Measurements from ENCODE around the gene CRAT. TPM values are rescaled to one million over a fixed set of nuclear protein-coding genes. Genes with fewer than 3 reads are reported as not detected.

CRAT gene
- total RNA-seq, 1 experiment from 2014 or later, result 16.1 TPM

DNA sequence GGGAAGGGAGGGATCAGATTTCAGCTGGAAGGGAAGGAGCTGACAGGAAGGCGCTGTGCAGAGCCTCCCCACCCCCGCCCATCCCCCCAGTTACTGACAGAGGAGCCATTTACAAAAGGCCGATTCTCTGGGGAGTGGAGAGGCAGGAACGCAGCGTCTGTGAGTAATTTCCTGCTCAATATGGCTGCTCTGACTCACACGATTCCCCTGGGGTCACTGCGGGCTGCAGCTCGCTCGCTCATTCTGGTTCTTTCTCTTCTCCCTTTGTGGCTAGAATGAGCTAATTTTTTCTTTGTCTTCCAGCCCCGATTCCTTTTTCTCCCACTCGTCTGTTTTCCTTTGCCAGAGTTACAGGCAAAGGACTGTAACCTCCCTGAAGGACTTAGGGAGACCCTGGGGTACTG lies 29.4 kb upstream of the CRAT start:
- no peaks in the 10 kb centered on the region for H3K9me3 ChIP-seq (ENCODE audit: low read length)
- POLR2A ChIA-PET (ENCODE audit: unreplicated experiment), result interaction anchor here (0.5 to 1.0 kb wide), 5 partner anchors 38 to 458 kb away, joined by 3 to 9 read pairs (median 5); partner anchors contain the start of gene ENDOG
- TSS peak; percentile 92 for BruUV-seq (replicated peaks)
- H3K27ac ChIP-seq (ENCODE audit: low read length), result peak overlapping the region; percentile 100
- peaks cover 5% of the 10 kb centered on the region for H3F3A ChIP-seq (ENCODE audit: low read length, unreplicated experiment)
- H3K4me1 ChIP-seq (ENCODE audit: insufficient read depth, low read length), result peaks cover 30% of the 10 kb centered on the region
- ATAC-seq (peak; percentile 74), DNase-seq (peak; percentile 95)
- H3K9ac ChIP-seq (ENCODE audit: low read length), result peak overlapping the region; percentile 99
- H3K4me3 ChIP-seq (ENCODE audit: low read length), result peak overlapping the region; percentile 60
- peak overlapping the region; percentile 91 for H3K4me2 ChIP-seq (ENCODE audit: low read length)
- TF ChIP-seq EZH2 (IDR thresholded peaks at IDR 0.05; ENCODE audit: low read length, unreplicated experiment), result no peak
- TF ChIP-seq CTCF (conservative IDR thresholded peaks at IDR 0.05; ENCODE audit: low read depth, low read length), result no peak
- TF ChIP-seq EZH2phosphoT487 (IDR thresholded peaks at IDR 0.05; ENCODE audit: borderline replicate concordance, low read length), result no peak
- no peaks in the 10 kb centered on the region for H3K27me3 ChIP-seq (ENCODE audit: low read length)
- no peaks in the 10 kb centered on the region for H4K20me1 ChIP-seq (ENCODE audit: low read length)
- peaks cover 12% of the 10 kb centered on the region; the same call in 1 of the 2 replicates for H3K36me3 ChIP-seq (ENCODE audit: low read depth, low read length)
- intact Hi-C loops (cut with micrococcal nuclease), result loop anchor here (2.0 to 10.0 kb wide), 3 partner anchors 35 to 472 kb away; no protein-coding TSS in a partner anchor
- CTCF ChIA-PET, result interaction anchor here (0.5 to 1.5 kb wide), 7 partner anchors 8 to 468 kb away, joined by 3 to 9 read pairs (median 3); no protein-coding TSS in a partner anchor
- H3K9me2 ChIP-seq (replicated peaks; ENCODE audit: low read length), result no peaks in the 10 kb centered on the region
- 0 out of 2 replicates have a peak overlapping the region, but pooled peaks have one; percentile 56 for H2AFZ ChIP-seq (ENCODE audit: low read length)
- peaks cover 14% of the 10 kb centered on the region for H3K79me2 ChIP-seq (ENCODE audit: low read length)

GRCh38 chr9:129139233-129139992 lies 28.8 kb upstream of the CRAT start:
- Histone ChIP-seq H3K4me2 (ENCODE audit: low read length) (peak overlapping the region; percentile 91), H3K36me3 (ENCODE audit: low read depth, low read length) (peaks cover 12% of the 10 kb centered on the region; the same call in 1 of the 2 replicates), H3F3A (ENCODE audit: low read length, unreplicated experiment) (peaks cover 5% of the 10 kb centered on the region), H3K27ac (ENCODE audit: low read length) (peak overlapping the region; percentile 100), H3K79me2 (ENCODE audit: low read length) (peaks cover 14% of the 10 kb centered on the region), H3K9ac (ENCODE audit: low read length) (peak overlapping the region; percentile 99), H3K4me3 (ENCODE audit: low read length) (peak overlapping the region; percentile 59), H3K9me3 (ENCODE audit: low read length) (no peaks in the 10 kb centered on the region), H4K20me1 (ENCODE audit: low read length) (no peaks in the 10 kb centered on the region), H3K9me2 (replicated peaks; ENCODE audit: low read length) (no peaks in the 10 kb centered on the region), H3K4me1 (ENCODE audit: insufficient read depth, low read length) (peaks cover 30% of the 10 kb centered on the region), H3K27me3 (ENCODE audit: low read length) (no peaks in the 10 kb centered on the region), H2AFZ (ENCODE audit: low read length) (peak overlapping the region; percentile 56; the same call in 1 of the 2 replicates)
- TF ChIP-seq EZH2phosphoT487 (IDR thresholded peaks at IDR 0.05; ENCODE audit: borderline replicate concordance, low read length) (no peak), CTCF (conservative IDR thresholded peaks at IDR 0.05; ENCODE audit: low read depth, low read length) (peak; percentile 87), EZH2 (IDR thresholded peaks at IDR 0.05; ENCODE audit: low read length, unreplicated experiment) (no peak)
- peak; percentile 88 for DNase-seq
- ChIA-PET POLR2A (ENCODE audit: unreplicated experiment) (interaction anchor here (0.5 to 1.0 kb wide), 5 partner anchors 28 to 344 kb away, joined by 3 to 9 read pairs (median 5); partner anchors contain the start of gene ENDOG), CTCF (interaction anchor here (0.5 to 1.5 kb wide), 9 partner anchors 8 to 468 kb away, joined by 3 to 9 read pairs (median 3); no protein-coding TSS in a partner anchor)
- BruUV-seq (replicated peaks), result TSS peak; percentile 80
- peak; percentile 60 for ATAC-seq
- intact Hi-C loops (cut with micrococcal nuclease), result loop anchor here (2.0 to 5.0 kb wide), 2 partner anchors 35 to 473 kb away; no protein-coding TSS in a partner anchor
